NCI-H128 (cell line): ENCODE measurements around the gene ABHD5.

Experiments used
- DNase-seq: peaks from one replicate; lab custom pipeline; 2025; ENCODE audit not compliant: unreplicated experiment; lab: John Stamatoyannopoulos, UW

Gene ABHD5

GRCh38 chr3:43710607-43711006 lies 19.9 kb downstream of the ABHD5 start:
- DNase-seq = no peak

GRCh38 chr3:43718296-43718695 lies 27.6 kb downstream of the ABHD5 start:
- no peak for DNase-seq

DNA sequence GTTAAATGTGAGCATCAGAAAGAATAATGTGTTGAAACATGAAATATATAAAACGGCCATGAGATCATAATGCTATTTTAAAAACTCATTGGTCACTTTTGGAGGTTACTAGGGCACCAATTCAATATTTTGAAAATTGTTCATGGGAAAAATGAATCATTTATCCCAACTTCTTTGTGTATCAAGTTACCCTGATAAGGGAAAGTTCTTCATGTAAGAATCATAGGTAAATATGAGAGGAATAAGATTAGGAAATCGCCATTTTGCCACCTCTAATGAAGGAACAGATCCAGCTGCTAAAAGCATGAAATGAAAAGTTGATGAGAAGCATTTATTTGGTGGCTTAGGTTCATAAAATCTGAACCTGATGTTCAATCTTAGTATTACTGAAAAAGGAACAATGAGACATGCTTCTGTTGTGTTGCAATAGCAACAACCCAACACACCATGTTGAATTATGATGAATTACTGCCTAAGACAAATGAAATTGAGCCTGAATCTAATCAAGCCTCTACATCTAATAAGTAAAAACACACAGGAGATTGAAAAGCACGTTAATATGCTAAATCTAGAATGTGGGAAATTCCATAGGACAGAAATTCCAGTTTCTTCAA lies 32.5 kb downstream of the ABHD5 start:
- no peak for DNase-seq

DNA sequence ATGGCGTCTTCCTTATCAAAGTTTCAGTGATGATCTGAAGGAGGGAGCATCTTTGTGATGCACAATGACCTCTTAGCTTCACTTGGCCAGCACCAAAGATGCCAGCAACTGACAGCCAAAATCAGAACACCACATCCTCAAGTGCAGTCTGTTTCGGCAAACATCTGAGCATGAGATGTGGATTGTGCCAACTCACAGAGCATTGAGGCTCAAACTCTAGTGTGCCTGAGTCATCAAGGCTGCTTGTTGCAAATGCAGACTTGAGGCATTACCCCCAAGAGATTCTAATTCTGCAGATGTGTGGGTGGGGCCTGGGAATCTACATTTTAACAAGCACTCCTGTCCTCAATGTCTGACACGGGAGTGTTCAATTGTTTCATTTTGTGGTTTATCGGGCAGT lies 35.8 kb downstream of the ABHD5 start:
- DNase-seq = no peak

GRCh38 chr3:43727930-43728329 lies 37.2 kb downstream of the ABHD5 start:
- no peak for DNase-seq

- DNase-seq = no peak
Observed at GRCh38 chr3:43728476-43728875, 37.7 kb downstream of the ABHD5 start.

DNA sequence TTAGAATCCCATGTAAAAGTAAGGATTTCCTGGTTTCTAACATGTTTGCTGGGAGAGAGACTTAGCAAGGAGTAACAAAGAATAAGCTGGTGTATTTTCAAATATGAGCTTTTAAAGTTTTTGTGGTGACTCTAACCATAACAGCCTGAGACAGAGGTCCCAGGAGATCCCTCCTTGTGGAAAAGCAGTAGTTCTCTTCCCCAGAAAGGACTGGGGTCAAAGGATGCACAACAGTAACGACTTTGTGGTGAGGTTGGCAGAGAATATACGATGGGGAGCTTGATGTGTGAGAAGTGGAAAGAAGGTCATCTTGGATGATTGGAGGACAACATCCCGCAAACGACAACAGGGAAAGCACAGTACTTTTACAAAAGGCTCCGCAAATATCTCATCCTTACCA lies 38.2 kb downstream of the ABHD5 start:
- DNase-seq = no peak

GRCh38 chr3:43729707-43730414 lies 39.1 kb downstream of the ABHD5 start:
- DNase-seq = no peak

DNA sequence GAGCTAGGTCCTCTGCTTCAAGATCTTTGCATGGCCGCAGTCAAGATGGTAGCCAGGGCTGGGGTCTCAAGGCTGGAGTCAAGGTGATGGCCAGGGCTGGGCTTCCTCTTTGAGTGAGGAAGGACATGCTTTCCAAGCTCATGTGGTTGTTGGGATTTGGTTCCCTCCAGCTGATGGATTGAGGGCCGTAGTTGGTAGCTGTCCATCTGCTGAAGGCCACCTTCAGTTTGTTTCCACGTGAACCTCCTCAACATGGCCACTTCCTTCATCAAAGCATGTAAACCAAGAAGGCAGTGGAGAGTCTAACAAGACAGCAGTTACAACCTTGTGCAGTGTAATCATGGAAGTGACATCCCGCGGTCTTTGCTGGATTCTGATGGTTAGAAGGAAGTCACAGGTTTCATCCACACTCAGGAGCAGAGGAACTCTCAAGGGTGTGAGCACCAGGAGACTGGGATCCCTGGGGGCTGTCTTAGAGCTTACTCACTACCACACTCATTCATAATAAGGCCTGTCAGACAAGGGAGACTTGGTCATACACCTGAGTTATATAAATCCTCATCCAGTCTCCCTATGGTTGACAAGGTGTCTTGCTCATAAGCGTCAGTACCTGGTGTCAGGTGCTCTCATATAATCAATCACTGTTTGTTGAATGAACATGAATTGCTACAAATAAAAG lies 42.1 kb downstream of the ABHD5 start:
- no peak for DNase-seq

DNA sequence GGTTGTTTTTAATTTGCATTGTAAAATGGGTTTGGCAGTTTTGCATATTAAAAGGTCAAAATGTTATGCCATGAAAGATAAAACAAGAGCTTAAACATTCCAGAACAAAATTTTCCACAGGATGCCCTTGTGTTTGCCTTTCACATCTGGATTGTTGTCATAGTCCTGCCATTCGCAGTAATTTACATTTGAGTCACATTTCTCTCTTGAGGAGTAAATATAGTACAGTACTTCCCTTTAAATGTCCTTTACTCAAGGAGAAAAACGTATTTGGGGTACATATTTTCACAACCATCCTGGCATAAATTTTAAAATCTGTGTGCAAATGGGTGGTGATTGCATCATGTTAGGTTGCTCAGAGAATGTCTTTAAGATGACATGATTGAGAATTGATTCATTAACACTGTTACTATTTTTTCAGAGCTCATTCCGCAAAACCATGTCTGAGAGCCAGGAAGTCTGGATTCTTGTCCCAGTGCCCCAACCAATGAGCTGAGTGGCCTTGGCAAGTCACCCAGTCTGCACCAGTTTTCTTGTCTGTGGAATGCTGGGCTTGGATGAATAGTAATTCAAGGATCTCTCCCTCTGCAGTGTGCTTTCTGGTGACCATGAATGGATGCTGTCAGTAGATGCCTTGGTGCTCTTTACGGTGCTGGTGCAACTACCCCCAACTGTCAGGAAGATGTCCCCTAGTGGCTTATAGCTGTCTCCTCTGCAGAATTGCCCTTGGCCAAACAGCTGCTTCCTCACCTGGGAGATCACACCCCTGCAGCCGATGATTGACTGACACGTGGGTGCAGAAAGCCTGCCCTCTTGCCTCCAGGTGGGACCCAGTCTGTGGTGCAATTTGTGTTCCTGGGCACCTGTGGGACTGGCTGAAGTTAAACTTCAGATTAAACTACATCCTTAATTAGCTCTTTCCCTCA lies 43.0 kb downstream of the ABHD5 start:
- DNase-seq = no peak

DNA sequence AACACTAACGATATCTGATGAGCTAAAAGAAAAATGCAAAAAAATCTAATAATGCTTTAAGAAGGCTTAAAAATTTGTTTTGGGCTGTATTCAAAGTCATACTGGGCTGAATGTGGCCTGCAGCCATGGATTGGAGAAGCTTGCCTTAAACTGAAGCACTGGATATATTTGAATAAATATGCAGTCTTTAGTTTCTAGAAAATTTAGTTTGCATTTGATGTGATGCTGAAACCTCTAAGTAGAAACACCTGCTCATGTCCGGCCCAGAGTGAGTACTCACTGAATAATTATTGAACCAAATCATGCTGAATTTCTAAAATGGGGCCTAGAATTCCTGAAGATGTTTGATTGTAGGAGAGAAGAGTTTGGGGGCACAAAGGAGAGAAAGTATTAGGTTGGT lies 43.9 kb downstream of the ABHD5 start:
- no peak for DNase-seq

GRCh38 chr3:43735618-43736017 lies 44.9 kb downstream of the ABHD5 start:
- no peak for DNase-seq

DNA sequence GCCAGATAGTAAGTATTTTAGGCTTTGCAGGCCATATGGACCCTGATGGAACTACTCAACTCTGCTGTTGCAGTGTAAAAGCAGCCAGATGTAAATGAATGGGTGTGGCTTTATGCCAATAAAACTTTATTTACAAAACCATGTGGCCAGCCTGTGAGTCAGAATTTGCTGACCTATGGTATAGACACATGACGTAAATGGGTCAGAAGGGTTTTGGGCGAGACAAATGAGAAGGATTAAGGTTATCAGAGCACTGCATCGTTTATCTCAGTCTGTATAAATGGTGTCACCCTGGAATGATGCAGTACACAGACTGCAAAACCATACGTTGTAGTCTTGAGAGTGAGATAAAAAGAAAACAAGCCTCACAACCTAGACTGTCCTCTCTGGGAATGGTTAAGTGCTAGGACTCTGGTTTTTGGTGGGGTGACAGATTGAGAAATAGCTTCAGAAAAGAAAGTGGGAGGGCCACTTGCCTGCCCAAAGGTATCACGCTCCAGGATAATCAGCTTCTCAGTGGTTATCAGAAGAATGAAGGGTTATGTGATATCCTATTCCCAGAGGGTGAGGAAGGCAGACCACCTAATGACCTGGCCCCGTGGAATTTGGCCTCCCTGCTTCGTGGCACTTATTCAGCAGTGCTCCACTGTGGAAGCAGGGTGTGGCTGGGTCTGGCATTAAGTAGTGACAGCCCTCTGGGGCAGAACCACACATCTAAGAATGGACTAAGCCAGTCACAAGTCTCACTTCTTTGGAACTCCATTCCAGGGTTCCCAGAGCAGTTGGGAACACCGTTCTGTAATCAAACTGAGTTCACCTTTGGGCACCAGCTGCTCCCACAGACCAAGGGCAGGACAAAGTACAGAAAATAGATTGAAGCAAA lies 46.1 kb downstream of the ABHD5 start:
- no peak for DNase-seq

GRCh38 chr3:43738305-43738704 lies 47.6 kb downstream of the ABHD5 start:
- no peak for DNase-seq

DNA sequence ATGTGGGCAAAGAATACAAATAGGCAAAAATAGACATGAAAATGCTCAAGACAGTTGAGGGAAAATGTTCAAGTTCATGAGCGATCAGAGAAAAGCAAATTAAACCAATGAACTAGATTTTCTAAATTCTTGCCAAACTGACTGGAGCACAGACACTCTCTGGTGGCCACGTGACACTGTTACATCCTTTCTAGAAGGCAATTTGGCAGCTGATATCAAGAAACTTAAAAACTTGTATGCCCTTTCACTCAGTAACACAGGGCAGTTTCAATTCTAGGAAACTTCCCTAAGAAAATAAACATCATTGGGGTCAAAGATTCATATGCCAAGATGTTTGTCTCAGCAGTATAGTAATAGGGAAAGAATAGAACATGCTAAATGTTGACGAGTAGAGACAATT lies 52.2 kb downstream of the ABHD5 start:
- DNase-seq = no peak

GRCh38 chr3:43747641-43748040 lies 56.9 kb downstream of the ABHD5 start:
- DNase-seq = no peak

DNA sequence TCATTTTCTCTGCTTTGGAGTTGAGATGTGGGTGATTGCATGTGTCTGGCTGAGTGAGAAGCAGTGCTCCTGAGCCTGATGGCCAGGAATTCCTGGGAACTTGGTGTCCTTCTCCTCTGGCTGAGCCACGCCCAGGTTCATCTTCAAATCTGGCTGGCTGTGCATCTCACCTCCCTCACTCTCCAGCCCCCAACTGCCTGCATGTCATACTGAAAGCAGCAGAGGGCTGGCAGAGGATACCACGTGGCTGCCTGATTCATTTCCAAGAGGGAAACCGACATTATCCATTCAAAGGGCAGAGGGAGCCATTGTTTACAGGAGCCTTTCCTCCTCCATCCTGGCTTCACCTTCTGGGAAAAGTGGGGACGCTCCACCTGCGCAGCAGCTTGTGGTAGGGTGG lies 57.4 kb downstream of the ABHD5 start:
- no peak for DNase-seq

GRCh38 chr3:43748645-43749044 lies 57.9 kb downstream of the ABHD5 start:
- DNase-seq = no peak

DNA sequence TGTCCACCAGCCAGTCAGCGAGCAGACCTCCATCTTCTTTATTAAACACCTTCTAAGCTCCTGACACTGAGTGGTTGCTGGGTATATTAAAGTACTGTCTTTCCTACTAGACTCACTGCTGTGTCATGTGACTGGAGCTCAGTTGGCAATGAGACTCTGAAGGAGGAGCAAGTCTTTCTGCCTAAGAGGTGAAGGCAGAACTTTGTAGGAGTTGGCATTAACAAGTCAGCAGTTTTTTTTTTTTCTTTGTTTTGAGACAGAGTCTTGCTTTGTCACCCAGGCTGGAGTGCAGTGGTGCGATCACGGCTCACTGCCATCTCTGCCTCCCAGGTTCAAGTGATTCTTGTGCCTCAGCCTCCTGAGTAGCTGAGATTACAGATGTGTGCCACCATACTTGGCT lies 62.2 kb downstream of the ABHD5 start:
- no peak for DNase-seq
